ENCODE results near the gene SLC15A4. TPM values are rescaled to one million over a fixed set of nuclear protein-coding genes. Genes with fewer than 3 reads are reported as not detected.

The SLC15A4 gene
- total RNA-seq, 1 experiment from 2014 or later, result 29.1 TPM

GRCh38 chr12:128743916-128744315 lies 79.8 kb downstream of the SLC15A4 start:
- POLR2A ChIA-PET, result no interaction called here
- no peak overlapping the region for H3K4me3 ChIP-seq (ENCODE audit: low read depth in 2 of 2, low read length in 2 of 2)
- intact Hi-C loops (cut with micrococcal nuclease; ENCODE audit: unreplicated experiment), result no loop called here
- TF ChIP-seq CTCF (IDR thresholded peaks at IDR 0.05), result no peak
- TF ChIP-seq SIN3A (IDR thresholded peaks at IDR 0.05; ENCODE audit: borderline replicate concordance, insufficient read depth, low read depth, low read length), result no peak
- TF ChIP-seq TCF7L2 (IDR thresholded peaks at IDR 0.05; ENCODE audit: low read depth, low read length), result no peak
- TF ChIP-seq POLR2AphosphoS5 (IDR thresholded peaks at IDR 0.05; ENCODE audit: low read depth, low read length), result no peak
- TF ChIP-seq REST (IDR thresholded peaks at IDR 0.05; ENCODE audit: insufficient read depth in 1 of 2, low read depth in 2 of 2, low read length in 1 of 2), result no peak
- no peak for ATAC-seq
- no TSS peak for BruUV-seq (replicated peaks)
- CTCF ChIA-PET, result no interaction called here
- H3K9me3 ChIP-seq (ENCODE audit: control insufficient read depth, insufficient read depth, low read depth, low read length), result no peaks in the 10 kb centered on the region
- no peaks in the 10 kb centered on the region for H3K27me3 ChIP-seq (ENCODE audit: control insufficient read depth, insufficient read depth, low read length)
- no peak overlapping the region for H3K27ac ChIP-seq (ENCODE audit: low read length)
- no peak for DNase-seq (ENCODE audit: low read depth, low spot score)
- in situ Hi-C loops (cut with HindIII; ENCODE audit: low pct_unique_long_range_greater_than_20kb, low sequenced_read_pairs), result no loop called here
- H3K4me1 ChIP-seq (ENCODE audit: control insufficient read depth, insufficient read depth, low read length), result no peaks in the 10 kb centered on the region
- H3K36me3 ChIP-seq (ENCODE audit: control insufficient read depth, insufficient read depth, low read length), result no peaks in the 10 kb centered on the region

Other genes starting within 250 kb of the SLC15A4 start
- not detected for gene GLT1D1, start 29.5 kb upstream of the SLC15A4 start, total RNA-seq (2021; ENCODE audit: unreplicated experiment)

All from Panc1 (cell line).